Liver (tissue), 9 donors: ENCODE measurements around the gene MRPL3. TPM values are rescaled to one million over a fixed set of nuclear protein-coding genes. Genes with fewer than 3 reads are reported as not detected.

Experiments used
- DNase-seq: peaks from one replicate; pipeline ENCODE4 v3.0.0-alpha.2; 2017; ENCODE audit warnings: low spot score
- H3K27ac ChIP-seq, 2 donors: one replicate each; pipeline ENCODE4 v1.7.0; 2013; ENCODE audit warnings: inconsistent platforms in 2 of 2, low read length in 2 of 2, control low read depth in 1 of 2, low read depth in 1 of 2, mild to moderate bottlenecking in 1 of 2
- H3K27me3 ChIP-seq, 4 donors: one replicate each; pipeline versions ENCODE4 v1.6.1 to v1.7.0; 2013; ENCODE audit warnings: low read length in 3 of 4, inconsistent platforms in 1 of 4, mild to moderate bottlenecking in 1 of 4, moderate library complexity in 1 of 4; ENCODE audit not compliant: control insufficient read depth in 4 of 4, insufficient read depth in 4 of 4
- H3K36me3 ChIP-seq, 4 donors: one replicate each; pipeline versions ENCODE4 v1.6.1 to v1.7.0; 2013; ENCODE audit warnings: low read length in 3 of 4, mild to moderate bottlenecking in 3 of 4, low read depth in 1 of 4, moderate library complexity in 1 of 4; ENCODE audit not compliant: control insufficient read depth in 4 of 4, insufficient read depth in 3 of 4
- H3K4me1 ChIP-seq, 4 donors: one replicate each; pipeline versions ENCODE4 v1.6.1 to v1.7.0; 2013; ENCODE audit warnings: low read length in 3 of 4, mild to moderate bottlenecking in 3 of 4, moderate library complexity in 1 of 4; ENCODE audit not compliant: control insufficient read depth in 4 of 4, insufficient read depth in 4 of 4
- H3K4me3 ChIP-seq, 3 donors: one replicate each; pipeline versions ENCODE4 v1.6.1 to v1.7.0; 2013; ENCODE audit warnings: low read length in 3 of 3, control low read depth in 1 of 3, low read depth in 1 of 3, mild to moderate bottlenecking in 1 of 3
- H3K9ac ChIP-seq, 2 donors: one replicate each; pipeline ENCODE4 v1.7.0; 2013; ENCODE audit warnings: low read length in 2 of 2, mild to moderate bottlenecking in 2 of 2, moderate library complexity in 2 of 2, control low read depth in 1 of 2, low read depth in 1 of 2
- H3K9me3 ChIP-seq, 4 donors: one replicate each; pipeline versions ENCODE4 v1.6.1 to v1.7.0; 2013; ENCODE audit warnings: low read length in 3 of 4; ENCODE audit not compliant: control insufficient read depth in 4 of 4
- EGR1 ChIP-seq, 2 donors: IDR thresholded peaks; 2 replicates each; pipeline ENCODE4 v1.6.1; 2016 to 2018; ENCODE audit warnings: antibody characterized with exemption in 2 of 2, low read depth in 2 of 2
- FOXA1 ChIP-seq: IDR thresholded peaks from 2 replicates; pipeline ENCODE4 v1.6.1; 2016; ENCODE audit warnings: antibody characterized with exemption
- FOXA2 ChIP-seq: IDR thresholded peaks from 2 replicates; pipeline ENCODE4 v1.6.1; 2016; ENCODE audit warnings: antibody characterized with exemption
- GABPA ChIP-seq, 2 donors: IDR thresholded peaks in 1 of 2; conservative IDR thresholded peaks in 1 of 2; 2 replicates each; pipeline ENCODE4 v1.6.1; 2016; ENCODE audit warnings: antibody characterized with exemption in 2 of 2, mild to moderate bottlenecking in 1 of 2, moderate library complexity in 1 of 2
- HNF4A ChIP-seq, 2 donors: conservative IDR thresholded peaks; 2 replicates each; pipeline ENCODE4 v1.6.1; 2016; ENCODE audit warnings: antibody characterized with exemption in 2 of 2, mild to moderate bottlenecking in 2 of 2
- HNF4G ChIP-seq: IDR thresholded peaks from 2 replicates; pipeline ENCODE4 v1.6.1; 2016; ENCODE audit warnings: antibody characterized with exemption
- JUND ChIP-seq, 2 donors: IDR thresholded peaks; 2 replicates each; pipeline ENCODE4 v1.6.1; 2016; ENCODE audit warnings: antibody characterized with exemption in 2 of 2
- NR2F2 ChIP-seq: IDR thresholded peaks from 2 replicates; pipeline ENCODE4 v1.6.1; 2016; ENCODE audit warnings: antibody characterized with exemption
- RAD21 ChIP-seq, 2 donors: IDR thresholded peaks; 2 replicates each; pipeline ENCODE4 v1.6.1; 2016; ENCODE audit warnings: antibody characterized with exemption in 2 of 2, mild to moderate bottlenecking in 2 of 2
- RXRA ChIP-seq, 2 donors: IDR thresholded peaks; 2 replicates each; pipeline ENCODE4 v1.6.1; 2017 to 2018; ENCODE audit warnings: antibody characterized with exemption in 2 of 2, mild to moderate bottlenecking in 1 of 2
- SP1 ChIP-seq: IDR thresholded peaks from 2 replicates; pipeline ENCODE4 v1.6.1; 2018; ENCODE audit warnings: antibody characterized with exemption, mild to moderate bottlenecking
- TAF1 ChIP-seq: conservative IDR thresholded peaks from 2 replicates; pipeline ENCODE4 v1.6.1; 2016; ENCODE audit warnings: antibody characterized with exemption, mild to moderate bottlenecking
- YY1 ChIP-seq: IDR thresholded peaks from 2 replicates; pipeline ENCODE4 v1.6.1; 2016; ENCODE audit warnings: antibody characterized with exemption, mild to moderate bottlenecking
- polyA plus RNA-seq, 2 donors: library from polyadenylated mRNA; stranded (reverse) in 1 of 2; unstranded in 1 of 2; fragments of 200-250 nt in 1 of 2; fragments of >200 nt in 1 of 2; fragmentation: Nextera tagmentation in 1 of 2; extraction: Ambion mirVana in 1 of 2; gene quantifications; one replicate each; pipeline versions ENCODE4 v1.2.1 to v1.2.3, GENCODE V29; 2013 to 2015
- total RNA-seq, 2 donors: library from RNA; depleted of rRNA; stranded (reverse); fragments of >200 nt; gene quantifications; one replicate each; pipeline ENCODE4 v1.2.3, GENCODE V29; 2014
- TF ChIP-seq, protein P1 (sequence below): IDR thresholded peaks from 2 replicates; pipeline ENCODE4 v1.6.1; 2016; ENCODE audit warnings: antibody characterized with exemption
- TF ChIP-seq, protein P2 (sequence below): IDR thresholded peaks from 2 replicates; pipeline ENCODE4 v1.6.1; 2016; ENCODE audit warnings: antibody characterized with exemption, mild to moderate bottlenecking
- TF ChIP-seq, protein P3 (sequence below): fragments of 150-350 bp; IDR thresholded peaks from 2 replicates; pipeline ENCODE4 v1.5.1; 2017; ENCODE audit warnings: improper control_type of control experiment, low read depth, low read length; ENCODE audit not compliant: missing input control
- TF ChIP-seq, protein P4 (sequence below): IDR thresholded peaks from 2 replicates; pipeline ENCODE4 v1.6.1; 2016; ENCODE audit warnings: antibody characterized with exemption
- TF ChIP-seq, protein P5 (sequence below): IDR thresholded peaks from 2 replicates; pipeline ENCODE4 v1.6.1; 2016; ENCODE audit warnings: antibody characterized with exemption
- donor health status: healthy.
- donor health status: healthy.
- donor health status: healthy.
- donor health status: healthy.
- donor health status: healthy.

The MRPL3 gene
- total and polyA plus RNA-seq, 4 donors, result 35.7 to 52.9 (median 47.6) TPM

DNA sequence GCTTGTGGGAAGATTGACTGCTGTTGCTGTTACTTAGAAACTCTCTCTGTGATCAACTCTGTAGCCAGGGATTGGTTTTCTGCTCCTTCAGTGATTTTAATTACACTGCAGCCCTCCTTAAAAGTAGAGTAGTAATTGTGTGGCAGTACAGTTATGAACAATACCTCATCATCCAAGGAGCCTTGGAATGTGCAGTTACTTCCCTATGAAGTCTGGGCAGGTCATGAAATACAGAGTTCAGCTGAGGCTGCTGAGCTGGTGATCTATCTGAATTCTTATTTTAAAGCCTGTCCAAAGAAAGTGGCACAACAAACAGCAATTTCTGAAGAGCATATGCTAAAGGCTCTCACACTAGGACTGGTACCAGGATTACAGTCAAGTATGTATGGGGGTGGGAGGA lies 37.4 kb upstream of the MRPL3 start:
- no peak overlapping the region for H3K9ac ChIP-seq
- H3K27me3 ChIP-seq, result no peaks in the 10 kb centered on the region
- H3K4me1 ChIP-seq, result peaks cover 0 to 2% (median 0%) of the 10 kb centered on the region in 4 donors
- DNase-seq, result no peak
- no peaks in the 10 kb centered on the region for H3K36me3 ChIP-seq
- H3K27ac ChIP-seq, result no peak overlapping the region
- H3K4me3 ChIP-seq, result no peak overlapping the region
- TF ChIP-seq JUND (IDR thresholded peaks at IDR 0.05) (no peak), RAD21 (IDR thresholded peaks at IDR 0.05) (no peak), SP1 (no peak), EGR1 (IDR thresholded peaks at IDR 0.05; ENCODE audit: low read depth in 2 of 2) (no peak), YY1 (no peak), FOXA1 (no peak), TAF1 (no peak), NR2F2 (no peak), FOXA2 (no peak), GABPA (IDR thresholded peaks at IDR 0.05 in 1 of 2, conservative IDR thresholded peaks at IDR 0.05 in 1 of 2) (no peak), HNF4A (conservative IDR thresholded peaks at IDR 0.05) (no peak), RXRA (IDR thresholded peaks at IDR 0.05) (no peak), HNF4G (no peak)
- TF ChIP-seq, protein P1, sequence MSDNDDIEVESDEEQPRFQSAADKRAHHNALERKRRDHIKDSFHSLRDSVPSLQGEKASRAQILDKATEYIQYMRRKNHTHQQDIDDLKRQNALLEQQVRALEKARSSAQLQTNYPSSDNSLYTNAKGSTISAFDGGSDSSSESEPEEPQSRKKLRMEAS, result no peak
- TF ChIP-seq, protein P2, sequence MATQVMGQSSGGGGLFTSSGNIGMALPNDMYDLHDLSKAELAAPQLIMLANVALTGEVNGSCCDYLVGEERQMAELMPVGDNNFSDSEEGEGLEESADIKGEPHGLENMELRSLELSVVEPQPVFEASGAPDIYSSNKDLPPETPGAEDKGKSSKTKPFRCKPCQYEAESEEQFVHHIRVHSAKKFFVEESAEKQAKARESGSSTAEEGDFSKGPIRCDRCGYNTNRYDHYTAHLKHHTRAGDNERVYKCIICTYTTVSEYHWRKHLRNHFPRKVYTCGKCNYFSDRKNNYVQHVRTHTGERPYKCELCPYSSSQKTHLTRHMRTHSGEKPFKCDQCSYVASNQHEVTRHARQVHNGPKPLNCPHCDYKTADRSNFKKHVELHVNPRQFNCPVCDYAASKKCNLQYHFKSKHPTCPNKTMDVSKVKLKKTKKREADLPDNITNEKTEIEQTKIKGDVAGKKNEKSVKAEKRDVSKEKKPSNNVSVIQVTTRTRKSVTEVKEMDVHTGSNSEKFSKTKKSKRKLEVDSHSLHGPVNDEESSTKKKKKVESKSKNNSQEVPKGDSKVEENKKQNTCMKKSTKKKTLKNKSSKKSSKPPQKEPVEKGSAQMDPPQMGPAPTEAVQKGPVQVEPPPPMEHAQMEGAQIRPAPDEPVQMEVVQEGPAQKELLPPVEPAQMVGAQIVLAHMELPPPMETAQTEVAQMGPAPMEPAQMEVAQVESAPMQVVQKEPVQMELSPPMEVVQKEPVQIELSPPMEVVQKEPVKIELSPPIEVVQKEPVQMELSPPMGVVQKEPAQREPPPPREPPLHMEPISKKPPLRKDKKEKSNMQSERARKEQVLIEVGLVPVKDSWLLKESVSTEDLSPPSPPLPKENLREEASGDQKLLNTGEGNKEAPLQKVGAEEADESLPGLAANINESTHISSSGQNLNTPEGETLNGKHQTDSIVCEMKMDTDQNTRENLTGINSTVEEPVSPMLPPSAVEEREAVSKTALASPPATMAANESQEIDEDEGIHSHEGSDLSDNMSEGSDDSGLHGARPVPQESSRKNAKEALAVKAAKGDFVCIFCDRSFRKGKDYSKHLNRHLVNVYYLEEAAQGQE, result no peak
- TF ChIP-seq, protein P3, sequence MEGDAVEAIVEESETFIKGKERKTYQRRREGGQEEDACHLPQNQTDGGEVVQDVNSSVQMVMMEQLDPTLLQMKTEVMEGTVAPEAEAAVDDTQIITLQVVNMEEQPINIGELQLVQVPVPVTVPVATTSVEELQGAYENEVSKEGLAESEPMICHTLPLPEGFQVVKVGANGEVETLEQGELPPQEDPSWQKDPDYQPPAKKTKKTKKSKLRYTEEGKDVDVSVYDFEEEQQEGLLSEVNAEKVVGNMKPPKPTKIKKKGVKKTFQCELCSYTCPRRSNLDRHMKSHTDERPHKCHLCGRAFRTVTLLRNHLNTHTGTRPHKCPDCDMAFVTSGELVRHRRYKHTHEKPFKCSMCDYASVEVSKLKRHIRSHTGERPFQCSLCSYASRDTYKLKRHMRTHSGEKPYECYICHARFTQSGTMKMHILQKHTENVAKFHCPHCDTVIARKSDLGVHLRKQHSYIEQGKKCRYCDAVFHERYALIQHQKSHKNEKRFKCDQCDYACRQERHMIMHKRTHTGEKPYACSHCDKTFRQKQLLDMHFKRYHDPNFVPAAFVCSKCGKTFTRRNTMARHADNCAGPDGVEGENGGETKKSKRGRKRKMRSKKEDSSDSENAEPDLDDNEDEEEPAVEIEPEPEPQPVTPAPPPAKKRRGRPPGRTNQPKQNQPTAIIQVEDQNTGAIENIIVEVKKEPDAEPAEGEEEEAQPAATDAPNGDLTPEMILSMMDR, result no peak
- TF ChIP-seq, protein P4, sequence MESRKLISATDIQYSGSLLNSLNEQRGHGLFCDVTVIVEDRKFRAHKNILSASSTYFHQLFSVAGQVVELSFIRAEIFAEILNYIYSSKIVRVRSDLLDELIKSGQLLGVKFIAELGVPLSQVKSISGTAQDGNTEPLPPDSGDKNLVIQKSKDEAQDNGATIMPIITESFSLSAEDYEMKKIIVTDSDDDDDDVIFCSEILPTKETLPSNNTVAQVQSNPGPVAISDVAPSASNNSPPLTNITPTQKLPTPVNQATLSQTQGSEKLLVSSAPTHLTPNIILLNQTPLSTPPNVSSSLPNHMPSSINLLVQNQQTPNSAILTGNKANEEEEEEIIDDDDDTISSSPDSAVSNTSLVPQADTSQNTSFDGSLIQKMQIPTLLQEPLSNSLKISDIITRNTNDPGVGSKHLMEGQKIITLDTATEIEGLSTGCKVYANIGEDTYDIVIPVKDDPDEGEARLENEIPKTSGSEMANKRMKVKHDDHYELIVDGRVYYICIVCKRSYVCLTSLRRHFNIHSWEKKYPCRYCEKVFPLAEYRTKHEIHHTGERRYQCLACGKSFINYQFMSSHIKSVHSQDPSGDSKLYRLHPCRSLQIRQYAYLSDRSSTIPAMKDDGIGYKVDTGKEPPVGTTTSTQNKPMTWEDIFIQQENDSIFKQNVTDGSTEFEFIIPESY, result no peak
- TF ChIP-seq, protein P5, sequence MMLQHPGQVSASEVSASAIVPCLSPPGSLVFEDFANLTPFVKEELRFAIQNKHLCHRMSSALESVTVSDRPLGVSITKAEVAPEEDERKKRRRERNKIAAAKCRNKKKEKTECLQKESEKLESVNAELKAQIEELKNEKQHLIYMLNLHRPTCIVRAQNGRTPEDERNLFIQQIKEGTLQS, result no peak
- H3K9me3 ChIP-seq, result peaks cover 0 to 4% (median 2%) of the 10 kb centered on the region in 4 donors
